ENCODE data around the gene STOM.
"Not testable (repeated sequence)": the region's sequence is repeated elsewhere in the genome, so short reads cannot be mapped to it uniquely, and the experiment has no call there.

The STOM gene

DNA sequence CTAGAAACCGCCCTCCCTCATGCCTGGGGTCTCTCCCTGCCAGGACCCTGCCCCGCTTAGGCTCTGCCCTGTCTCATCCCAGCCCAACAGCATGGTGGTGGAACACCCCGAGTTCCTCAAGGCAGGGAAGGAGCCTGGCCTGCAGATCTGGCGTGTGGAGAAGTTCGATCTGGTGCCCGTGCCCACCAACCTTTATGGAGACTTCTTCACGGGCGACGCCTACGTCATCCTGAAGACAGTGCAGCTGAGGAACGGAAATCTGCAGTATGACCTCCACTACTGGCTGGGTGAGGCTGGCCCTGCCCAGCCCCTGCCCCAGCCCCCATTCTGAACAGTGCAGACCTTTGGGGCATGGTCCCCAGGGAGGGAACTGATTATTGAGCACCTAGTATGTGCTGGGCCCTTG lies 68.2 kb downstream of the STOM start:
- DNase-seq (ENCODE audit: low spot score), result no peak

DNA sequence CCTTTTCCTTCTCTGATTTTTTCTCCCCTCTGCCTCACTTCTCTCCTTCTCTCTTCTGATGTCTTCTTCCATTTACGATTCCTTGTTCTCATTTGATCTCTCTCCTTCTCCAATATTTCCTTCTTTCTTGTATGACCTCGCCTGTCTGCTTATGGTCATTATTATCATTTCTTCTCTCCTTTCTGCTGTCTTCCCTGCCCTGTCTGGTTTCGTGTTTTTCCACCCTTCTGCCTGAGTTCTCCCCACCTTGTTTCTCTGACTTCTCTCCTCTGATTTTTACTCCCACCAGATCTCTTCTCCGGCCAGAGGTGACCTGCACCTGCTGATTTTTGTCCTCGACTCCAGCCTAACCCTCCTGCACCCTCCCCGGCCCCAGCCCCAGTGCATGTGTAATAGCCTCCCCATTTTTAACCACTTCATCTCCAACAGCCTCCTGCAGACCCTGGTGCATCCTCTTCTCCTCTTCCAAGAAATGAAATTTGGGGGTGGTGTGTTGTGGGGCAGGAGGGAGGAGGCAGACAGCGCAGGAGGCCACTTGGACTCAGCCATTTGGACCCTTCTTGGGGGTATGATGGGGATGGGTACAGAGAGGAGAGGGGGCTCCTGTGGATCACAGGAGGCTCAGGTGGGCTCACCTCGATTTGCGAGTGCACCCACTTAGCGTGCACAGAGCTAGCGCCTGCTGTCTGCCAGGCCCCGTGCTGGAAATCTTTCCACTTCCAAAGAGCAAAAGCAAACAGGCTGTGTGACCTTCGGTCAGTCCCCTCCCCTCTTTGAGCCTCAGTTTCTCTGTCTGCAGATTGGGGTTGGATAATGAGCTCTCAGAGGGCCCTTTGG lies 69.5 kb downstream of the STOM start:
- no peak for DNase-seq (ENCODE audit: low spot score)

DNA sequence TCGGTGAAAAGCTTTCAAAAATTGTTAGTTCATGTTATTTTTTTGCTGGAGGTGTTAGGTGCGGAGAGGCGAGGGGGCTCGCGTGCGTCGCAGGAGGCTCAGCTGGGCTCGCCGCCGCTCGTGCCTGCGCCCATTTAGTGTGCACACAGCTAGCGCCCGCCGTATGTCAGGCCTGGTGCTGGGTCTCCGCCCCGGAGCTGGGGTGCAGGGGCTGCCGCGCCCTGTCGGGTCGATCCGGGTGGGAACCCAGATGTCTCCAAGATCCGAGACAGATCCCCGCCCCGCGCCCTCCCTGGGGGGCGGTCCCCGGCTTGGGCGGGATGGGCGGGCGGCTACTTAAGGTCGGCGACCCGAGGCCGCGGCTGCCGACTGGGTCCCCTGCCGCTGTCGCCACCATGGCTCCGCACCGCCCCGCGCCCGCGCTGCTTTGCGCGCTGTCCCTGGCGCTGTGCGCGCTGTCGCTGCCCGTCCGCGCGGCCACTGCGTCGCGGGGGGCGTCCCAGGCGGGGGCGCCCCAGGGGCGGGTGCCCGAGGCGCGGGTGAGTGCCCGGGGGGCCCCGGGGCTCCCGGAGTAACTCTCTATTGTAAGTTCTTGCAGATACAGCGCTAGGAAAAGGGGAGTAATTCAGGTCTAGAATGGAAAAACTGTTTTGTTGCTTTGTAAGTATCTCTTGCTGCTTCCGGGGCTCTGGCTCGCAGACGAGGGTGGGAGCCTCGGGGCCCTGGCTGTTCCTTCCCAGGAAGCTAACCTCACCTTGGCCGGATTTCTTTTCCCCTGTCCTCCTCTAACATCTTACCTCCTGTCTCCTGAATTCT lies 70.4 kb downstream of the STOM start:
- DNase-seq (ENCODE audit: low spot score), result peak; percentile 63

DNA sequence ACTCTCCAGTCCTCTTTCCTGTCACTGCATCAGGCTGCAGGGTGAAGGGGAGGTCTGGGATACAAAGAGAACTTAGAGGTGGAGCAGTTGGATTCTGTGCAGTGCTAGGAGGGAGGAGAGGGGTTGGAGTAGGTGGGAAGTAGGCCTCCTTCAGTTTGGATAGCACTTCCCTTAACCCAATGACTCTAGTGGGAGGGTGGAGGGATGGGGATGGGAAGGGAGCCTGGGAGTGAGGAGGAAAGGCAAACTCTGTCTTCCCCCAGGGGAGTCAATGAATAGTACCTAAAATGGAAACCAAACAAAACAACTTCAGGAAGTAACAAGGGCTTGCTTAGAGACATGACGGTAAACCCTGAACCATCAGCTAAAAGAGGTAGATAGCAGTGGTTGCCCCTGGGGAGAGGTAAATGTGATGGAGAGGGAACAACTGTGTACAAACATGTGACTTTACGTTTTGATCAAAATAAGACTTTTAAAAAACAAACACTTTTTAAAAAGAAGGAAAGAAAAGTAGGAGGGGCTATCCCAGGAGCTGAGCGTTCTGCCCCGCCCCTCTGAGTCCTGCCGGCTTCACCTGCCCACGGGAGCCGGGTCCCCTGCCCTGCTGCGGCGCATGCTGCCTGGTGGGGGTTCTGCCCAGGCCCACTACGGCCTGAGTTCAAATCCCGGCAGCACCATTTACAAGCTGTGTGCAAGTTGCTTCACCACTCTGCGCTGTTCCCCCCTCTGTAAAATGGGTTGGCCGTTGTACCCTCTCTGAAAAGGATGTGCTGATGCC lies 71.2 kb downstream of the STOM start:
- DNase-seq (ENCODE audit: low spot score), result no peak

GRCh38 chr9:121298016-121298538 lies 72.0 kb downstream of the STOM start:
- DNase-seq (ENCODE audit: low spot score), result no peak

DNA sequence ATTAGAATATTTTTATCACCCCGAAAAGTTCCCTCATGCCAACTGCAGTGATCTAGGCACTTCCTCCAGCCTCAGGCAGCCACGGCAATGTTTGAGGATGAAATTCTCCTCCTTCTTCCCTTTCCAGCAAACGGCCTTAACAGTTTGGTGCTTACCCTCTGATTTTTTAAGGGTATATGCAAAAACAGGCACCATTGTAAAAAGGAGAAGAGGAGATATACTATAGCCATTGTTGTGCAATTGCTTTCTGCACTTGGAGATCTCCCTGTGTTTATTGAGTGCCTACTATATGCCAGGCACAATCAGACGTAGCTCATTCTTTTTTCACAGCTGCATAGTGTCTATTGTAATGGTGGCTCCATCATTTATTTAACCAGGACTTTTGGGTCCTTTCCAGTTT lies 72.7 kb downstream of the STOM start:
- no peak for DNase-seq (ENCODE audit: low spot score)

GRCh38 chr9:121296213-121297127 lies 73.6 kb downstream of the STOM start:
- no peak for DNase-seq (ENCODE audit: low spot score)

DNA sequence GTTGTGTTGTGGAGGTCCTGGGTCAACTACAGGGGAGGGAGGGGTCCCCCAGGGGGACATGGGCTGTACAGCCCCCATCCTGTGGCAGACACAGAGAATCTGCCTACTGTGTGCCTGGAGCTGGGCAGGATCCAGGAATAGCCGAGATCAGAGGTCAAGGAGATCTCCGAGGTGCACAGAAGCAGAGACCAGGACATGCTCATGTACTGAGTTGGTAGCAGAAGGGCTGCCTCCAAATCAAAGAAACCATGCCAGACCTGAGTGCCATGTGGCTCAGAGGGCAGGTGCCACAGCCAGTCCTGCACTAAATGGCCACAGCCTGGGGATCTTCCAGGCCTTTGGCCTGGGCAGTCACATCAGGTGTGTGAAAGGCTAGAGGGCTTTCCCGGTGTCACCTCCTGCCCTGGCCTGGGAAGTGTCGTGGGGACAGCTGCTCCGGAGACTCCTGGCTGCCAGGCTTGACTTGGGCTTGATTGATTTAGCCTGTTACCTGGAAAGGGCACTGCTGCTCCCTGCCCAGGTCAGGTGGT lies 74.3 kb downstream of the STOM start:
- no peak for DNase-seq (ENCODE audit: low spot score)

DNA sequence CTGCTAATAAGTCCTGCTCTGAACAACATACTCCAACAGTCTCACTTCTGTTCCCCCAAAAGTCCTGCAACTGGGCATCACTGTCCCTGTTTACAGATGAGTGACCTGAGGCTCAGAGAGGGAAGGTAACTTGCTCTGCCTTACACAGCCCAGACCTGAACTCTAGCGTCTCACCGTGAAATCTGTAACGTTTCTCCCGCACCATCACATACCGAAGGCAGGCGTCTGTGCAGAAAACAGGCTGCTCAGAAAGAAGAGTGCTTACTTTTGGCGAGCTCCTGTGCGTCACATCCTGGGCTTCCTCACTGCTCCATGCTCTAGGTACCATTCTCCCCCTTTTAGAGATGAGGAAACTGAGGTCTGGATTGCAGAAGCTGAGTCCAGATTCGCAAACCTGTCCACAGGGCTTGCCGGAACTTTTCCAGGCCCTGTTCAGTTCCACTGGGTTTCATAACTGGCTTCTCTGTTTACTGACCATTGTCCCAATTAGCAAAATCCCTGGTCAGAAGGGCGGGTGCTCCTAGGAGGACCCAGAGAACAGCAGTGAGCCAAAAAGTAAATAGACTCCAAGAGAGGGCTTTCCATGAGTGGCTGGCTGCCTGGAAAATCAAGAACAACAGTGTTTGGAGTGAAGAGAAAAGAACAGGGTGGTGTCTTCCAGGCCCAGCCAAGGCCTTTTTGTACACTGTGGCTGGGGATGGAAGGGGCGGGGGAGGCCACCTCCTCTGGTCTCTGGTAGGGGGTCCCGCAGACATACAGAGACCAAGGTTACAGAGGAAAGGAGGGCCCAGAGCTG lies 75.0 kb downstream of the STOM start:
- DNase-seq (ENCODE audit: low spot score), result peak; percentile 67

- no peak for DNase-seq (ENCODE audit: low spot score)
Measured at GRCh38 chr9:121294151-121294743, 75.8 kb downstream of the STOM start.

DNA sequence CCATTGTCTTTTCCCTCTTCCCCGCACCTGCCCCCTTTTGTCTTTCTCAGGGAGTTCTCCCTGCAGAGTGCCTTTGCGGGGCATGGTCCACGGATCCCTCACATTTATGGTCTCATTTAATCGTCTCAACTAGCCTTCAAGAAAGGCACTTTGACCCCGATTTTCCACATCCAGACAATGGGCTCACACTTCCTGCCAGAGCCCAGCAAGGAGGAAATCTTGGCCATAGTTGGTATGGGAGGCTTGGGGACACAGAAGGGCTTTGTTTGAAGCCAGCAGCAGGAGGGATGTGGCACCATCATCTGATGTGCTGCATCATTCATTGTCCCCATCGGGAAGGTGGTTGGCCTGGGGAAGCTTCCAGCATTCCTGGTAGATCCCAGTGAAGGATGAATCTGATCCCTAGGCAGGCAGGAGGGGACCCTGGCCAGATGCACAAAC lies 77.2 kb downstream of the STOM start:
- peak; percentile 80 for DNase-seq (ENCODE audit: low spot score)

GRCh38 chr9:121292051-121292450 lies 78.0 kb downstream of the STOM start:
- no peak for DNase-seq (ENCODE audit: low spot score)

DNA sequence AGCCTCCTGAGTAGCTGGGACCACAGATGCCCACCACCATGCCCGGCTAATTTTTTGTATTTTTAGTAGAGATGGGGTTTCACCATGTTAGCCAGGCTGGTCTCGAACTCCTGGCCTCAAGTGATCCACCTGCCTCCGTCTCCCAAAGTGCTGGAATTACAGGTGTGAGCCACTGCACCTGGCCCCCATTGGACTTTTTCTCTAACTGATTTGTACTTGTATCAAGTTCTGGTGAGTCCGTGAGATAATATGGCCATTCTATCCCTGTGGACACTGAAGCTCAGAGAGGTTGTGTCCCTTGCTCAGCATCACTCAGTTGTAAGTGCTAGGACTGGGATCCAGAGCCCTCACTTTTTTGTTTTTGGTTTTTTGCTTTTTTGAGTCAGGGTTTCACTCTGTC lies 78.5 kb downstream of the STOM start:
- not testable (repeated sequence) for DNase-seq (ENCODE audit: low spot score)

- no peak for DNase-seq (ENCODE audit: low spot score)
Measured at GRCh38 chr9:121289772-121290370, 80.2 kb downstream of the STOM start.

DNA sequence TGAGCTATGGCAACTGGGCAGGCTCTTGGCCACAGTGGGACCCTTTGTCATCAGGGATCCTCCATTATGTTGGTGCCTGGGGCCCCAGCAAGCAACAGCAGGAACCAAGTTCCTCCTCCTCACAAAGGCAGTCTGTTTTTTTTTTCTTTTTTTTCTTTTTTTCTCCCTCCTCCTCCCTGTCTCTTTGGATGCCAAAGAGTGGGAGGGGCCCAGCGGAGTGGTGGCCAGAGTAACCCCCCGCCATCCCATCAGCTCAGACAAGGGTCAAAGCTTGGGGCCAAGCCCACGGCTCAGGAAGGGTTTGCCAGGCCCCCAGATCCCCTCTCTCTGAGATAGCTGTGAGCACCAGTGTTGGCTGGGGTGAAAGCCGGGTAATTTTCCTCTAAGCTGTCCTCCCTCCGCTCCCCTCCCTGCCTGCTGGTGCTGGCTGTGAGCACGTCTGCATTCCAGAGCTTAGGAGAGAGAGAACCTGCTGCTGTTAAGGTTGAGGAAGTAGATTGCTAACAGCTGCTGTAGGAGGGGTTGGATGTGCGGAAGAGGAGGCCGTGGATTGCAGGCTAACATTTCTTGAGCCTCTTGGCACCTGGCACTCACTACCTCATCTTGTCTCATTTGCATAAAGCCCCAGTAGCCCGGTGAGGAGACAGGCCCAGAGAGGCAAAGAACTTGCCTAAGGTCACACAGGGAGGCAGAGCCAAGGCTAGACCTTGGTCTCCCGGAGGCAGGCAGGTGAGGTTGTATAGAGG lies 80.9 kb downstream of the STOM start:
- peak; percentile 90 for DNase-seq (ENCODE audit: low spot score)

Measured in putamen (tissue), 1 donor.